Mesothelial cell of epicardium (in vitro differentiated cells): Measurements from ENCODE around the gene NAMPT. TPM values are rescaled to one million over a fixed set of nuclear protein-coding genes. Genes with fewer than 3 reads are reported as not detected.

Experiments used
- DNase-seq, 2 experiments: peaks; one replicate each; pipeline ENCODE4 v3.0.0; 2021; ENCODE audit warnings: low spot score in 2 of 2; ENCODE audit not compliant: unreplicated experiment in 2 of 2
- H3K27ac Mint-ChIP-seq: 2 replicates; pipeline ENCODE4 v1.8.0; 2021; ENCODE audit warnings: mixed read lengths
- H3K27me3 Mint-ChIP-seq: 2 replicates; pipeline ENCODE4 v1.8.0; 2021; ENCODE audit warnings: low read depth, mixed read lengths
- H3K36me3 Mint-ChIP-seq: 2 replicates; pipeline ENCODE4 v1.8.0; 2021; ENCODE audit warnings: mixed read lengths
- H3K4me1 Mint-ChIP-seq: 2 replicates; pipeline ENCODE4 v1.8.0; 2021; ENCODE audit warnings: mixed read lengths
- H3K4me3 Mint-ChIP-seq: 2 replicates; pipeline ENCODE4 v1.8.0; 2021; ENCODE audit warnings: mild to moderate bottlenecking, moderate library complexity, mixed read lengths
- H3K9me3 Mint-ChIP-seq: 2 replicates; pipeline ENCODE4 v1.8.0; 2021; ENCODE audit warnings: mixed read lengths
- total RNA-seq: library from RNA; stranded (reverse); gene quantifications from 3 replicates; pipeline ENCODE4 v1.2.1, GENCODE V29; 2021
- TF ChIP-seq, protein P1 (sequence below): fragments of 200-600 bp; sonication (generic); IDR thresholded peaks from one replicate; pipeline ENCODE4 v1.5.0; 2021; ENCODE audit warnings: antibody characterized with exemption; ENCODE audit not compliant: unreplicated experiment

NAMPT gene
- total RNA-seq, 1 donor from 2014 or later: 53.9 TPM

DNA sequence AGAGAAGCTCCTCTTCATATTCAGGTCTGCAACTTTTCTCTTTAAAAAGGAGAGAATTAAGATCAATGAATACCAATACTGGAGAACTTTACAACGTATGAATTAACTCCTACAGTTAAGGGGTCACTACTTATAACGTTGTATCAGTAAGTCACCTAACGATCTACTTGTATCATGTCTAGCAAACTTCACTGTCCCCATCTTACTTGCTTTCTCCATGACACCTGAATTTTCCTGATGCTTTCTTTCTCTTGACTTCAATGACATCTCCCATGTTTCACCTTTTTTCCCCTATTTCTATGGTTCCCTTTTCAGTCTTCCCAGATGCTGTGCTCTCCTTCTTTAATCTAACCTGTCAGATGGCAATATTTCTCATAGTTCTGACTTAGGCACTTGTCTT lies 19.6 kb downstream of the NAMPT start:
- Mint-ChIP-seq H3K36me3 (peaks cover 43% of the 10 kb centered on the region), H3K9me3 (no peaks in the 10 kb centered on the region), H3K27me3 (no peaks in the 10 kb centered on the region), H3K27ac (no peak overlapping the region), H3K4me3 (no peak overlapping the region), H3K4me1 (no peaks in the 10 kb centered on the region)
- TF ChIP-seq, protein P1, sequence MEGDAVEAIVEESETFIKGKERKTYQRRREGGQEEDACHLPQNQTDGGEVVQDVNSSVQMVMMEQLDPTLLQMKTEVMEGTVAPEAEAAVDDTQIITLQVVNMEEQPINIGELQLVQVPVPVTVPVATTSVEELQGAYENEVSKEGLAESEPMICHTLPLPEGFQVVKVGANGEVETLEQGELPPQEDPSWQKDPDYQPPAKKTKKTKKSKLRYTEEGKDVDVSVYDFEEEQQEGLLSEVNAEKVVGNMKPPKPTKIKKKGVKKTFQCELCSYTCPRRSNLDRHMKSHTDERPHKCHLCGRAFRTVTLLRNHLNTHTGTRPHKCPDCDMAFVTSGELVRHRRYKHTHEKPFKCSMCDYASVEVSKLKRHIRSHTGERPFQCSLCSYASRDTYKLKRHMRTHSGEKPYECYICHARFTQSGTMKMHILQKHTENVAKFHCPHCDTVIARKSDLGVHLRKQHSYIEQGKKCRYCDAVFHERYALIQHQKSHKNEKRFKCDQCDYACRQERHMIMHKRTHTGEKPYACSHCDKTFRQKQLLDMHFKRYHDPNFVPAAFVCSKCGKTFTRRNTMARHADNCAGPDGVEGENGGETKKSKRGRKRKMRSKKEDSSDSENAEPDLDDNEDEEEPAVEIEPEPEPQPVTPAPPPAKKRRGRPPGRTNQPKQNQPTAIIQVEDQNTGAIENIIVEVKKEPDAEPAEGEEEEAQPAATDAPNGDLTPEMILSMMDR: no peak
- DNase-seq: no peak

DNA sequence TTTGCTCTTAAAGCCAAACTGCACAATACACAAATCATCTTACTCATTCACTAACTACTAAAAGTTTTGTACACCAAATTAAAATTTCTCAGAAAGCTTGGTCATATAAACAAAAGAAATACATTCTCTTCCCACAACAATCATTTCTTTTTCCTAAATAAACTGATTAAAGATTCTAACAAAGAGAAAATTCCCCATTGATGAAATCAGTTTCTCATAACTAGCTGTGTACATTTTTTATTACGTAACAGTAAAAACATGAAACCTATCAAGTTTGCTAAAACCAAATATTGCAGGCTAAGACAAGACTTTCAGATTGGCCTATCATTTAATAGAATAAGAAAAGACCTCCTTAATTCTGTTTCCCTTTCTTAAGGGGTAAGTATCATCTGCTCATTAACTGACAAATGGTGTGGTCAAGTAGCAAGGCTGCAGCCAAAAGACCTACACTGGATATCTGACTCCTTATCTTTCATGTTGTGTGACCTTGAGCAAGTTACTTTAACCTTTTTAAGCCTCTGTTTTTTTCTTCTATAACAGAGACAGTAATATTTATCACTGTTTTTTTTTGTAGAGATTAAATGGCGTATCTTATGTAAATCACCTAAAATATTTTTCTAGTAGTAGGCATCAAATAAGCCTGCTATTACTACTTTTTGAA lies 22.4 kb downstream of the NAMPT start:
- TF ChIP-seq, protein P1: no peak
- Mint-ChIP-seq H3K27me3 (no peaks in the 10 kb centered on the region), H3K9me3 (no peaks in the 10 kb centered on the region), H3K4me1 (no peaks in the 10 kb centered on the region), H3K4me3 (no peak overlapping the region), H3K36me3 (peaks cover 55% of the 10 kb centered on the region), H3K27ac (no peak overlapping the region)
- DNase-seq: no peak

DNA sequence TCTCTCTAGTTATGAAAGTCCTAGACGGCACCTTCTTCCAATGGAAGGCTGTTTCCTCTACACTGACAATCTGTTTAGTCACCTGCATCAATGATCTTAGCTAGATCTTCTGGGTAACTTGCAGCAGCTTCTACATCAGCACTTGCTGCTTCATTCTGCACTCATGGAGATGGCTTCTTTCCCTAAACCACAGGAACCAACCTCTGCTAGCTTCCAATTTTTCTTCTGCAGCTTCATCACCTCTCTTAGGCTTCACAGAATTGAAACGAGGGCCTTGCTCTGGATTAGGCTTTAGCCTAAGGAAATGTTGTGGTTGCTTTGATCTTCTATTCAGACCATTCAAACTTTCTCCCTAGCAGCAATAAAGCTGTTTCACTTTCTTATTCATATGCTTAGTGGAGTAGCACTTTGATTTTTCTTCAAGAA lies 24.6 kb downstream of the NAMPT start:
- Mint-ChIP-seq H3K4me1 (no peaks in the 10 kb centered on the region), H3K27me3 (no peaks in the 10 kb centered on the region), H3K4me3 (no peak overlapping the region), H3K27ac (no peak overlapping the region), H3K9me3 (no peaks in the 10 kb centered on the region), H3K36me3 (peaks cover 43% of the 10 kb centered on the region)
- TF ChIP-seq, protein P1: no peak
- DNase-seq: no peak

DNA sequence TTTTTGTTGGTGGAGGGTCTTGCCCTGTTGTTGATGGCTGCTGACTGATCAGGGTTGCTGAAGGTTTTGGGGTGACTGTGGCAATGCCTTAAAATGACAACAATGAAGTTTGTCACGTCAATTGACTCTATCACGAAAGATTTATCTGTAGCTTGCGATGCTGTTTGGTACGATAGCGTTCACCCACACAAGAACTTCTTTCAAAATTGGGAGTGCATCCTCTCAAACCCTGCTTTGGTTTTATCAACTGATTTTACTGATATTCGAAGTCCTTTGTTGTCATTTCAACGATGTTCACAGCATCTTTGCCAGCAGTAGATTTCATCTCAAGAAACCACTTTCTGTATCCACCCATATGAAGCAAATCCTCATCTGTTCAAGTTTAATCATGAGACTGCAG lies 26.0 kb downstream of the NAMPT start:
- H3K36me3 Mint-ChIP-seq: peaks cover 39% of the 10 kb centered on the region
- TF ChIP-seq, protein P1: no peak
- no peak overlapping the region for H3K27ac Mint-ChIP-seq
- no peaks in the 10 kb centered on the region for H3K9me3 Mint-ChIP-seq
- no peaks in the 10 kb centered on the region for H3K27me3 Mint-ChIP-seq
- DNase-seq: no peak
- H3K4me1 Mint-ChIP-seq: no peaks in the 10 kb centered on the region
- no peak overlapping the region for H3K4me3 Mint-ChIP-seq

DNA sequence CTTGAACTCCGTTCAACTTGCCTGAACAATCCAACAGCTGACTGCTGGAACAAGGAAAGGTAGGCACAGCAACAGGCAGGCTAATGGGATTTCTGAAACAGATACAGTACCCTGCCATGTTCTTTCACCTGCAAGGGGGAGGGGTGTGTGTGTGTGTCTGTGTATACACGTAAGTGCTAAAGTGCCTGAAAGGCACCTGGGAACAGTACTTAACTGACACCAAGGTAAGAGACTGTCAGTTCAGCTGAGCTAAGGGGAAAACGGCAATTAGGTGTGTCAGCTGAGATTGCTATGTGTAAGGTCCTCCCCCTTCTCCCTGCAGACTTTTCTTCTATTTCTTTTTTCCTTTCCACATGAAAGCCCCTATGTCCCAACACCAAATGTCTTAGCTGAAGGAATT lies 27.0 kb downstream of the NAMPT start:
- Mint-ChIP-seq H3K4me1 (no peaks in the 10 kb centered on the region), H3K9me3 (no peaks in the 10 kb centered on the region), H3K27me3 (no peaks in the 10 kb centered on the region), H3K4me3 (no peak overlapping the region), H3K36me3 (peaks cover 43% of the 10 kb centered on the region), H3K27ac (no peak overlapping the region)
- no peak for DNase-seq
- TF ChIP-seq, protein P1: no peak
